SH-SY5Y (cell line): ENCODE data around the gene FAM47E.

Experiments used
- GATA2 ChIP-seq: IDR thresholded peaks from 2 replicates; pipeline ENCODE4 v1.6.1; 2011; ENCODE audit warnings: mild to moderate bottlenecking, low read depth, low read length
- GATA3 ChIP-seq: IDR thresholded peaks from 2 replicates; pipeline ENCODE4 v1.6.1; 2011; ENCODE audit warnings: low read depth, mild to moderate bottlenecking, low read length, moderate library complexity

GRCh38 chr4:76293772-76294171 lies 42.3 kb downstream of the FAM47E start:
- TF ChIP-seq GATA2 (no peak), GATA3 (no peak)
